DND-41 (cell line): ENCODE data around the gene TMEM125.

Experiments used
- EZH2 ChIP-seq: IDR thresholded peaks from 3 replicates; pipeline ENCODE4 v1.6.1; 2012; ENCODE audit warnings: borderline replicate concordance, low read depth, mild to moderate bottlenecking, moderate library complexity, low read length, inconsistent platforms; ENCODE audit not compliant: severe bottlenecking
- TF ChIP-seq, protein P1 (sequence below): IDR thresholded peaks from 2 replicates; pipeline ENCODE4 v1.5.1; 2012; ENCODE audit warnings: borderline replicate concordance, low read length, moderate library complexity, mild to moderate bottlenecking; ENCODE audit not compliant: poor library complexity, severe bottlenecking; ENCODE audit errors: extremely low read depth

- TF ChIP-seq, protein P1, sequence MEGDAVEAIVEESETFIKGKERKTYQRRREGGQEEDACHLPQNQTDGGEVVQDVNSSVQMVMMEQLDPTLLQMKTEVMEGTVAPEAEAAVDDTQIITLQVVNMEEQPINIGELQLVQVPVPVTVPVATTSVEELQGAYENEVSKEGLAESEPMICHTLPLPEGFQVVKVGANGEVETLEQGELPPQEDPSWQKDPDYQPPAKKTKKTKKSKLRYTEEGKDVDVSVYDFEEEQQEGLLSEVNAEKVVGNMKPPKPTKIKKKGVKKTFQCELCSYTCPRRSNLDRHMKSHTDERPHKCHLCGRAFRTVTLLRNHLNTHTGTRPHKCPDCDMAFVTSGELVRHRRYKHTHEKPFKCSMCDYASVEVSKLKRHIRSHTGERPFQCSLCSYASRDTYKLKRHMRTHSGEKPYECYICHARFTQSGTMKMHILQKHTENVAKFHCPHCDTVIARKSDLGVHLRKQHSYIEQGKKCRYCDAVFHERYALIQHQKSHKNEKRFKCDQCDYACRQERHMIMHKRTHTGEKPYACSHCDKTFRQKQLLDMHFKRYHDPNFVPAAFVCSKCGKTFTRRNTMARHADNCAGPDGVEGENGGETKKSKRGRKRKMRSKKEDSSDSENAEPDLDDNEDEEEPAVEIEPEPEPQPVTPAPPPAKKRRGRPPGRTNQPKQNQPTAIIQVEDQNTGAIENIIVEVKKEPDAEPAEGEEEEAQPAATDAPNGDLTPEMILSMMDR = no peak
- TF ChIP-seq EZH2 = no peak
These were observed 30.8 kb downstream of the TMEM125 start, which contains the start of gene TIE1 for GRCh38 chr1:43300378-43301094.
